IMR-90 (cell line): Measurements from ENCODE around the gene PPDPF. TPM values are rescaled to one million over a fixed set of nuclear protein-coding genes. Genes with fewer than 3 reads are reported as not detected.

Experiments used
- ATAC-seq: fragments of 200-7000 bp; cut with Tn5 transposase; 2 replicates; pipeline ENCODE4 v1.9.1; 2020; ENCODE audit warnings: low read depth, mild to moderate bottlenecking, moderate library complexity
- BruUV-seq: library from RNA; stranded (reverse); fragments of 400-500 nt; replicated peaks from 2 replicates; lab custom pipeline; 2021; lab: Mats Ljungman, UMichigan
- CTCF ChIA-PET: fragments of 300-600 bp; formaldehyde crosslinking; extraction: SDS; loops from one replicate; lab custom pipeline; 2021; ENCODE audit warnings: antibody characterized with exemption; lab: Yijun Ruan, JAX
- POLR2A ChIA-PET: fragments of 300-600 bp; sonication (Branson Sonifier 250); formaldehyde crosslinking; loops from one replicate; lab custom pipeline; 2022; ENCODE audit warnings: antibody characterized with exemption; ENCODE audit not compliant: unreplicated experiment; lab: Charles Lee
- DNase-seq: peaks from one replicate; pipeline ENCODE4 v3.0.0; 2013
- H2AFZ ChIP-seq: replicated peaks from 2 replicates; pipeline ENCODE3; 2013; ENCODE audit warnings: low read length, mild to moderate bottlenecking; ENCODE audit not compliant: poor library complexity
- H2AK5ac ChIP-seq: 2 replicates; pipeline ENCODE4 v1.6.1; 2013; ENCODE audit warnings: low read depth, low read length, inconsistent platforms
- H2AK9ac ChIP-seq: replicated peaks from 2 replicates; pipeline ENCODE3; 2013; ENCODE audit warnings: mild to moderate bottlenecking, low read depth, low read length, moderate library complexity; ENCODE audit not compliant: poor library complexity
- H2BK120ac ChIP-seq: 2 replicates; pipeline ENCODE4 v1.6.1; 2013; ENCODE audit warnings: low read depth, low read length, inconsistent platforms
- H2BK15ac ChIP-seq: 3 replicates; pipeline ENCODE4 v1.6.1; 2013; ENCODE audit warnings: low read depth, low read length, inconsistent platforms
- H2BK20ac ChIP-seq: 2 replicates; pipeline ENCODE4 v1.6.1; 2013; ENCODE audit warnings: low read depth, mild to moderate bottlenecking, inconsistent platforms, low read length, moderate library complexity
- H2BK5ac ChIP-seq: 2 replicates; pipeline ENCODE4 v1.6.1; 2013; ENCODE audit warnings: mild to moderate bottlenecking, low read depth, low read length, inconsistent platforms; ENCODE audit not compliant: poor library complexity, severe bottlenecking
- H3K14ac ChIP-seq: replicated peaks from 2 replicates; pipeline ENCODE4 v1.6.1; 2013; ENCODE audit warnings: low read depth, low read length, inconsistent platforms
- H3K18ac ChIP-seq: 2 replicates; pipeline ENCODE4 v1.6.1; 2013; ENCODE audit warnings: low read depth, low read length, control low read depth
- H3K23ac ChIP-seq: 2 replicates; pipeline ENCODE4 v1.6.1; 2013; ENCODE audit warnings: low read depth, low read length, inconsistent platforms
- H3K27ac ChIP-seq: 2 replicates; pipeline ENCODE4 v1.5.1; 2013; ENCODE audit warnings: mild to moderate bottlenecking, control low read depth, low read length; ENCODE audit not compliant: insufficient read depth
- H3K27me3 ChIP-seq: 2 replicates; pipeline ENCODE4 v1.6.1; 2013; ENCODE audit warnings: low read length; ENCODE audit not compliant: control insufficient read depth, insufficient read depth
- H3K36me3 ChIP-seq: 2 replicates; pipeline ENCODE4 v1.6.1; 2013; ENCODE audit warnings: low read length, mixed read lengths; ENCODE audit not compliant: control insufficient read depth, insufficient read depth
- H3K4ac ChIP-seq: 2 replicates; pipeline ENCODE4 v1.6.1; 2013; ENCODE audit warnings: low read depth, low read length, inconsistent platforms
- H3K4me1 ChIP-seq: 2 replicates; pipeline ENCODE4 v1.6.1; 2013; ENCODE audit warnings: low read length, mixed read lengths; ENCODE audit not compliant: control insufficient read depth, insufficient read depth
- H3K4me2 ChIP-seq: 2 replicates; pipeline ENCODE4 v1.6.1; 2013; ENCODE audit warnings: low read depth, mild to moderate bottlenecking, control low read depth, low read length, moderate library complexity
- H3K4me3 ChIP-seq: 2 replicates; pipeline ENCODE4 v1.5.1; 2013; ENCODE audit warnings: low read depth, mild to moderate bottlenecking, control low read depth, low read length, moderate library complexity; ENCODE audit not compliant: insufficient read depth
- H3K56ac ChIP-seq: 2 replicates; pipeline ENCODE4 v1.6.1; 2013; ENCODE audit warnings: low read length, inconsistent platforms; ENCODE audit not compliant: insufficient read depth; ENCODE audit errors: extremely low read depth
- H3K79me1 ChIP-seq, 2 experiments: 2 replicates each; pipeline ENCODE4 v1.6.1; 2013; ENCODE audit warnings: low read length in 2 of 2, inconsistent platforms in 1 of 2, low read depth in 1 of 2
- H3K9ac ChIP-seq: 2 replicates; pipeline ENCODE4 v1.6.1; 2013; ENCODE audit warnings: low read depth, low read length, control low read depth
- H3K9me1 ChIP-seq: 2 replicates; pipeline ENCODE4 v1.6.1; 2013; ENCODE audit warnings: low read length, inconsistent platforms; ENCODE audit not compliant: insufficient read depth
- H3K9me3 ChIP-seq: 2 replicates; pipeline ENCODE4 v1.6.1; 2013; ENCODE audit warnings: low read length; ENCODE audit not compliant: control insufficient read depth, insufficient read depth
- H4K20me1 ChIP-seq: 2 replicates; pipeline ENCODE4 v1.6.1; 2013; ENCODE audit warnings: low read length, inconsistent platforms; ENCODE audit not compliant: insufficient read depth
- H4K5ac ChIP-seq: 2 replicates; pipeline ENCODE4 v1.6.1; 2013; ENCODE audit warnings: mild to moderate bottlenecking, low read depth, low read length, control low read depth
- H4K8ac ChIP-seq, 2 experiments: 2 replicates each; pipeline ENCODE4 v1.6.1; 2013; ENCODE audit warnings: low read depth in 2 of 2, low read length in 2 of 2, control low read depth in 1 of 2, inconsistent platforms in 1 of 2
- H4K91ac ChIP-seq: 2 replicates; pipeline ENCODE4 v1.6.1; 2013; ENCODE audit warnings: low read depth, low read length, inconsistent platforms; ENCODE audit not compliant: insufficient read depth
- CEBPB ChIP-seq: IDR thresholded peaks from 2 replicates; pipeline ENCODE4 v1.6.1; 2012; ENCODE audit warnings: low read depth, low read length, improper control_type of control experiment
- MAZ ChIP-seq: IDR thresholded peaks from 2 replicates; pipeline ENCODE4 v1.6.1; 2012; ENCODE audit warnings: low read depth, mild to moderate bottlenecking, low read length, improper control_type of control experiment, moderate library complexity, borderline replicate concordance
- NFE2L2 ChIP-seq: fragments of 150-350 bp; IDR thresholded peaks from 2 replicates; pipeline ENCODE4 v1.6.1; 2016; ENCODE audit warnings: low read depth, mild to moderate bottlenecking, low read length
- POLR2A ChIP-seq: IDR thresholded peaks from 2 replicates; pipeline ENCODE4 v1.6.1; 2012; ENCODE audit warnings: mild to moderate bottlenecking, low read depth, low read length
- SMC3 ChIP-seq: fragments of 150-350 bp; IDR thresholded peaks from 2 replicates; pipeline ENCODE4 v1.6.1; 2016; ENCODE audit warnings: low read depth, mild to moderate bottlenecking, antibody characterized with exemption, low read length, moderate library complexity
- WGBS, 2 experiments: methylation state at CpG; one replicate each; pipeline versions ENCODE4 v1.1.5 to v1.1.7; 2013; ENCODE audit warnings: missing lambda C conversion rate in 2 of 2; ENCODE audit not compliant: insufficient read length in 1 of 2; ENCODE audit errors: extremely low coverage in 2 of 2; 5-methylcytosine and 5-hydroxymethylcytosine counted together
- dilution Hi-C: fragments of 300-500 bp; cut with HindIII; formaldehyde crosslinking; loops from one replicate; pipeline ENCODE4 v1.14.3; 2018; ENCODE audit warnings: low sequenced_read_pairs; ENCODE audit not compliant: unreplicated experiment
- in situ Hi-C: fragments of 300-500 bp; cut with MboI; formaldehyde crosslinking; loops from 3 replicates; pipeline ENCODE4 v1.14.3; 2019; ENCODE audit warnings: low sequenced_read_pairs, inconsistent platforms, mixed read lengths
- intact Hi-C: fragments of 100-400 bp; cut with micrococcal nuclease; formaldehyde crosslinking; loops from 2 replicates; pipeline ENCODE4 v1.10.0; 2022
- polyA plus RNA-seq, 3 experiments: library from polyadenylated mRNA; depleted of rRNA; stranded (reverse); fragments of >200 nt; gene quantifications; 2 replicates each; pipeline ENCODE4 v1.2.3, GENCODE V29; 2012; ENCODE audit warnings: low replicate concordance in 1 of 3
- total RNA-seq: library from RNA; depleted of rRNA; stranded (reverse); fragments of >200 nt; gene quantifications from 2 replicates; pipeline ENCODE4 v1.2.3, GENCODE V29; 2012
- TF ChIP-seq, protein P1 (sequence below): fragments of 150-350 bp; IDR thresholded peaks from 2 replicates; pipeline ENCODE4 v1.6.1; 2016; ENCODE audit warnings: low read depth, mild to moderate bottlenecking, low read length, moderate library complexity, borderline replicate concordance

The PPDPF gene
- total and polyA plus RNA-seq, 2 of the 4 experiments (the other 2 are of a cell fraction) = 12.9 to 171 TPM

DNA sequence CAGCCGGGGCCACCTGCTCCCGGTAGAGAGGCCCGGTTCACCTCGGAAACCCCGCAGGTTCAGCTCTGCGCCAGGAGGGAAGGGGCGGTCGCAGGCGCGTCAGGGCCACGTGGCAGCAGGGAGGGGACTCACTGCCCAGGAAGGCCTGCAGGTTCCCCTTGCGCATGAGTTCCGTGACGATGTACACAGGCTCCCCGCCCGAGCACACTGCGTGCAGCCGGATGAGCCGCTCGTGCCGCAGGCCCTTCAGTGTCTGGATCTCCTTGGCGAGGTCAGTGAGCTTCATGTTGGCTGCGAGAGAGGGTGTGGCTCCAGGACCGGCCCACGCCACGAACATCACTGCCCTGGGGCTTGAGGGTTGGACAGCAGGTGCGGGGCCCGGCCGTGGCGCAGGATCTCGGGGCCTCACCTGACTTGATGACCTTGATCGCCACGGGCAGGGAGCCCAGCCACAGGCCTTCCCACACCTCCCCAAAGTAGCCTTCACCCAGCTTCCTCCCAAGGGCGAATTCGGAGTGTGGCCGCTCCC is 21.5 kb downstream of the PPDPF start:
- ChIA-PET POLR2A (no interaction called here), CTCF (no interaction called here)
- H3K4ac ChIP-seq = no peak overlapping the region
- no peak overlapping the region for H3K14ac ChIP-seq
- peaks cover 20% of the 10 kb centered on the region; the same call in 1 of the 2 replicates for H3K27me3 ChIP-seq
- no peak overlapping the region for H2AK5ac ChIP-seq
- no TSS peak for BruUV-seq
- intact Hi-C loops (no loop called here), in situ Hi-C loops (no loop called here), dilution Hi-C loops (no loop called here)
- no peak overlapping the region for H3K27ac ChIP-seq
- TF ChIP-seq POLR2A = no peak
- no peak for TF ChIP-seq CEBPB
- TF ChIP-seq MAZ = no peak
- TF ChIP-seq, protein P1, sequence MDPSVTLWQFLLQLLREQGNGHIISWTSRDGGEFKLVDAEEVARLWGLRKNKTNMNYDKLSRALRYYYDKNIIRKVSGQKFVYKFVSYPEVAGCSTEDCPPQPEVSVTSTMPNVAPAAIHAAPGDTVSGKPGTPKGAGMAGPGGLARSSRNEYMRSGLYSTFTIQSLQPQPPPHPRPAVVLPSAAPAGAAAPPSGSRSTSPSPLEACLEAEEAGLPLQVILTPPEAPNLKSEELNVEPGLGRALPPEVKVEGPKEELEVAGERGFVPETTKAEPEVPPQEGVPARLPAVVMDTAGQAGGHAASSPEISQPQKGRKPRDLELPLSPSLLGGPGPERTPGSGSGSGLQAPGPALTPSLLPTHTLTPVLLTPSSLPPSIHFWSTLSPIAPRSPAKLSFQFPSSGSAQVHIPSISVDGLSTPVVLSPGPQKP = no peak
- no peak for TF ChIP-seq SMC3
- no peak for TF ChIP-seq NFE2L2
- no peak overlapping the region for H2BK120ac ChIP-seq
- no peaks in the 10 kb centered on the region for H3K36me3 ChIP-seq
- H3K9me1 ChIP-seq = no peaks in the 10 kb centered on the region
- ATAC-seq = no peak
- no peak overlapping the region for H4K5ac ChIP-seq
- no peaks in the 10 kb centered on the region for H3K9me3 ChIP-seq
- no peak overlapping the region for H3K4me2 ChIP-seq
- no peak overlapping the region for H3K18ac ChIP-seq
- no peak overlapping the region for H2BK15ac ChIP-seq
- H3K4me3 ChIP-seq = no peak overlapping the region
- no peak overlapping the region for H3K23ac ChIP-seq
- 91% methylated on average over 18 of the region's 36 CpGs; no CpG with 5 or more reads in 1 of the 2 experiments for WGBS, 2 experiments
- peaks cover 3% of the 10 kb centered on the region; the same call in 1 of the 2 replicates for H3K4me1 ChIP-seq
- no peak overlapping the region for H4K91ac ChIP-seq
- no peak overlapping the region for H2BK20ac ChIP-seq
- no peak overlapping the region for H2AK9ac ChIP-seq
- H3K9ac ChIP-seq = no peak overlapping the region
- no peak overlapping the region for H2BK5ac ChIP-seq
- no peak overlapping the region for H2AFZ ChIP-seq
- no peak overlapping the region for H3K56ac ChIP-seq
- H4K20me1 ChIP-seq = no peaks in the 10 kb centered on the region
- H4K8ac ChIP-seq = no peak overlapping the region
- DNase-seq = no peak
- H3K79me1 ChIP-seq = no peaks in the 10 kb centered on the region
